Measurements from ENCODE around the gene CLIP1. TPM values are rescaled to one million over a fixed set of nuclear protein-coding genes. Genes with fewer than 3 reads are reported as not detected.
"Not testable (repeated sequence)": the region's sequence is repeated elsewhere in the genome, so short reads cannot be mapped to it uniquely, and the experiment has no call there.

Gene CLIP1
- polyA plus RNA-seq, 3 donors, result 6.7 to 50.9 (median 12.9) TPM

DNA sequence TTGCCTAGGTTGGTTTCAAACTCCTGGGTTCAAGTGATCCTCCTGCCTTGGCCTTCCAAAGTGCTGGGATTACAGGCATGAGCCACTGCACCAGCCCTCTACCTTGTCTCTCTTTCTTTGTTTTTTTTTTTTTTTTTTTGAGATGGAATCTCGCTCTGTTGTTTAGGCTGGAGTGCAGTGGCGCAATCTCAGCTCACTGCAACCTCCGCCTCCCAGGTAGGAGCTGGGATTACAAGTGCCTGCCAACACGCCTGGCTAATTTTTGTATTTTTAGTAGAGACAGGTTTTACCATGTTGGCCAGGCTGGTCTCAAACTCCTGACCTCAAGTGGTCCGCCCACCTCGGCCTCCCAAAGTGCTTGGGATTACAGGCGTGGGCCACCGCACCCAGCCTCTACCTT, 16.4 kb upstream of the CLIP1 start:
- H3K4me2 ChIP-seq (replicated peaks; ENCODE audit: extremely low read depth, low read length, poor library complexity, severe bottlenecking); H2AFZ ChIP-seq (ENCODE audit: insufficient read depth, low read depth, low read length, poor library complexity, severe bottlenecking); H4K20me1 ChIP-seq (ENCODE audit: insufficient read depth, low read length); H3K4me3 ChIP-seq (replicated peaks in 1 of 3; ENCODE audit: low read depth in 2 of 3, low read length in 3 of 3); H3K27me3 ChIP-seq (ENCODE audit: control insufficient read depth in 2 of 2, insufficient read depth in 2 of 2, low read length in 2 of 2); H3K4me1 ChIP-seq (ENCODE audit: control insufficient read depth in 1 of 2, insufficient read depth in 2 of 2, low read length in 2 of 2); DNase-seq; H3K79me2 ChIP-seq (ENCODE audit: insufficient read depth, low read length); H3K36me3 ChIP-seq (replicated peaks in 1 of 2; ENCODE audit: control insufficient read depth in 1 of 2, insufficient read depth in 2 of 2, low read length in 2 of 2); H3K4me3 Mint-ChIP-seq; H3K9ac ChIP-seq (ENCODE audit: insufficient read depth, low read length, poor library complexity, severe bottlenecking); H3K36me3 Mint-ChIP-seq; H3K27ac Mint-ChIP-seq; H3K9me3 Mint-ChIP-seq; H3K9me3 ChIP-seq (replicated peaks in 1 of 2; ENCODE audit: control insufficient read depth in 1 of 2, insufficient read depth in 1 of 2, low read length in 2 of 2); intact Hi-C loops (cut with micrococcal nuclease); H3K27ac ChIP-seq (ENCODE audit: low read depth in 1 of 2, low read length in 2 of 2); H3K4me1 Mint-ChIP-seq: not testable (repeated sequence)
- peaks cover 3 to 12% (median 12%) of the 10 kb centered on the region in 3 donors for H3K27me3 Mint-ChIP-seq (ENCODE audit: low read depth in 3 of 3)
- WGBS (ENCODE audit: insufficient coverage), result 85% methylated on average over 2 of the region's 8 CpGs

DNA sequence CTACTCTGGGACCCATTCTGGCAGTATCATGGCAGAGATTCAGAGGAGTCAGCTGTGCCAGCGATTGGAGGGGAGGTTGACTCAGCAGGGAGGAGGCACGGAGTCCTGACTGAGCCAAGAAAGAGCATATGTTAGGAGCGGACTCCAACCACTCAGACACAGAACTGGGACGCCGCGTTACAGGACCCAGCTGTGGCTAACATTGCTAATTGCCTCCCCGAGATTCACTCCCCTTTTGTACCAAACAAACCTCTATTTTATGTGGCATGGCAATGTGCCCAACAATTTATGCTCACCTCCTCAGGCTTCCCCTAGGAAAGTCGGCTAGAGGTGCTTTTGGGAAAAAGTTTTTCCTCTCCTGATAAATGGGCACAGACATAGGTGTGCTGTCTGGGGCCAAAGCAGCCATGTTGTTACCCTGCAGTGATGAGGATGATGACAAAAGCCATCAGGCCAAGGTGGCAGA, 15.2 kb upstream of the CLIP1 start:
- H3K4me3 Mint-ChIP-seq, result no peak overlapping the region
- no peak for DNase-seq
- TF ChIP-seq, protein P1, sequence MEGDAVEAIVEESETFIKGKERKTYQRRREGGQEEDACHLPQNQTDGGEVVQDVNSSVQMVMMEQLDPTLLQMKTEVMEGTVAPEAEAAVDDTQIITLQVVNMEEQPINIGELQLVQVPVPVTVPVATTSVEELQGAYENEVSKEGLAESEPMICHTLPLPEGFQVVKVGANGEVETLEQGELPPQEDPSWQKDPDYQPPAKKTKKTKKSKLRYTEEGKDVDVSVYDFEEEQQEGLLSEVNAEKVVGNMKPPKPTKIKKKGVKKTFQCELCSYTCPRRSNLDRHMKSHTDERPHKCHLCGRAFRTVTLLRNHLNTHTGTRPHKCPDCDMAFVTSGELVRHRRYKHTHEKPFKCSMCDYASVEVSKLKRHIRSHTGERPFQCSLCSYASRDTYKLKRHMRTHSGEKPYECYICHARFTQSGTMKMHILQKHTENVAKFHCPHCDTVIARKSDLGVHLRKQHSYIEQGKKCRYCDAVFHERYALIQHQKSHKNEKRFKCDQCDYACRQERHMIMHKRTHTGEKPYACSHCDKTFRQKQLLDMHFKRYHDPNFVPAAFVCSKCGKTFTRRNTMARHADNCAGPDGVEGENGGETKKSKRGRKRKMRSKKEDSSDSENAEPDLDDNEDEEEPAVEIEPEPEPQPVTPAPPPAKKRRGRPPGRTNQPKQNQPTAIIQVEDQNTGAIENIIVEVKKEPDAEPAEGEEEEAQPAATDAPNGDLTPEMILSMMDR (IDR thresholded peaks at IDR 0.05), result no peak
- no peaks in the 10 kb centered on the region for H3K36me3 Mint-ChIP-seq
- Histone ChIP-seq H3K9me3 (replicated peaks in 1 of 2; ENCODE audit: control insufficient read depth in 1 of 2, insufficient read depth in 1 of 2, low read length in 2 of 2) (no peaks in the 10 kb centered on the region), H2AFZ (ENCODE audit: insufficient read depth, low read depth, low read length, poor library complexity, severe bottlenecking) (peak overlapping the region; percentile 35), H3K27ac (ENCODE audit: low read depth in 1 of 2, low read length in 2 of 2) (no peak overlapping the region), H3K27me3 (ENCODE audit: control insufficient read depth in 2 of 2, insufficient read depth in 2 of 2, low read length in 2 of 2) (no peaks in the 10 kb centered on the region), H3K4me1 (ENCODE audit: control insufficient read depth in 1 of 2, insufficient read depth in 2 of 2, low read length in 2 of 2) (no peaks in the 10 kb centered on the region), H3K36me3 (replicated peaks in 1 of 2; ENCODE audit: control insufficient read depth in 1 of 2, insufficient read depth in 2 of 2, low read length in 2 of 2) (no peaks in the 10 kb centered on the region), H3K4me3 (replicated peaks in 1 of 3; ENCODE audit: low read depth in 2 of 3, low read length in 3 of 3) (no peak overlapping the region), H3K4me2 (replicated peaks; ENCODE audit: extremely low read depth, low read length, poor library complexity, severe bottlenecking) (no peak overlapping the region), H3K9ac (ENCODE audit: insufficient read depth, low read length, poor library complexity, severe bottlenecking) (no peak overlapping the region), H4K20me1 (ENCODE audit: insufficient read depth, low read length) (no peaks in the 10 kb centered on the region), H3K79me2 (ENCODE audit: insufficient read depth, low read length) (no peaks in the 10 kb centered on the region)
- no peak overlapping the region for H3K27ac Mint-ChIP-seq
- 71% methylated on average over 2 of the region's 8 CpGs for WGBS (ENCODE audit: insufficient coverage)
- no peaks in the 10 kb centered on the region for H3K4me1 Mint-ChIP-seq
- H3K27me3 Mint-ChIP-seq (ENCODE audit: low read depth in 3 of 3), result peaks cover 1 to 11% (median 7%) of the 10 kb centered on the region in 3 donors
- intact Hi-C loops (cut with micrococcal nuclease), result no loop called here
- H3K9me3 Mint-ChIP-seq, result peaks cover 0 to 1% (median 0%) of the 10 kb centered on the region in 7 donors
